GM19025 (cell line): Measurements from ENCODE around the gene CABLES1.
"Not testable (repeated sequence)": the region's sequence is repeated elsewhere in the genome, so short reads cannot be mapped to it uniquely, and the experiment has no call there.

ENCODE experiments used
- ATAC-seq: cut with Tn5 transposase; IDR thresholded peaks from one replicate; pipeline ENCODE4 v1.9.1; 2021; ENCODE audit warnings: mild to moderate bottlenecking, low read depth, moderate library complexity; ENCODE audit not compliant: unreplicated experiment

The CABLES1 gene

GRCh38 chr18:23109163-23109562, 26.1 kb upstream of the CABLES1 start:
- not testable (repeated sequence) for ATAC-seq

DNA sequence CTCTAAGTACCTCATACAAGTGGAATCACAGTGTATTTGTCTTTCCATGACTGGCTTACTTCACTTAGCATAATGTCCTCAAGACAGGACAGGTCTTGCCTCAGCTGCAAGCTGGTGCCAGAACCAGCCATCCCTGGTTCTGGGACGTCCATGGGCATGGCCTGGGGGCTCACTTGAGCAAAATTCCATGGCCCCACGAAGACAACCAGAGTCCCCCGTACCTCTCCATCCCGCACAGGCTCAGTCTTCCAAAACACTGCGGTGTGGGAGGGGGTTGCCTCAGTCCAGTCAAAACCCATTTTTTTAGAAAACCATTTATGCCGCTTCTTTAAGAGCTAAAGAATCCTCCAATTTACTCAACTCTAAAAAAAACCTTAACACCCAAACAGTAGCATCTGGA, 21.7 kb upstream of the CABLES1 start:
- no peak for ATAC-seq

- ATAC-seq, result no peak
These were observed 21.0 kb upstream of the CABLES1 start for GRCh38 chr18:23114171-23114881.

DNA sequence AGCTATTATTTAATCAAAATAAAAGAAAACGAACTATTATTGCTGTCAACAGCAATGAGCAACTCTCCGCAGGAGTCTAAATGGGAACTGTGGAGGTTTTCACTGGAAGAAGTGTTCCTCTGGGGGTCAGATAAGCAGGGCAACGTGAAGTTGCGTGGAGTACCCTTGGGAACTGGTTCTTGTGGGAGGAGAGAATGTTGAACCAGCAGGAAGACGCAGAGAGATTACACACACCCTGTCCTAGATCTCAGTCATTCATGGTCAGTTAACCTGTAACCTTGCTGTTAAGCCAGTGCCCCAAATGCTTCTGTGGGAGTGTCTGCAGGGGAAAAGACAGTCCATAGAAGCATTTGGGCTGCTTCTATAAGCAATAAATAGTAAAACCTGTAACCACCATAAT, 20.4 kb upstream of the CABLES1 start:
- ATAC-seq, result no peak

- no peak for ATAC-seq
These were observed 19.6 kb upstream of the CABLES1 start for GRCh38 chr18:23115683-23116096.

DNA sequence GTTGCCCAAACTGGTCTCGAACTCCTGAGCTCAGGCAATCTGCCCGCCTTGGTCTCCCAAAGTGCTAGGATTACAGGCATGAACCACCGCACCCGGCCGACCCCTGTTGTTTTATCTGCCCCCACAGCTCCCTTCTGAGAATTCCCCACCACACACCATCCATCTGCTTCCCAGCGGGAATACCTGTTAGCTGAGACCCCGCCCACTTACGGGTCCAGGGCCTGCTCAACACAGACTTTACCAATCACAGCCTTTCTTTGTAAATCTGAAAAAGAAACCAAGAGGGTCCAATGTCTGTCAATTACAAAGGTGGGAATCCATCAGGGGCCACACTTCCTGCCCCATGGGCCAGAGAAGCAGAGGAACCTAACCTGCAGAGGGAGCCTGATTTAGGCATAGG, 14.2 kb upstream of the CABLES1 start:
- ATAC-seq, result no peak

DNA sequence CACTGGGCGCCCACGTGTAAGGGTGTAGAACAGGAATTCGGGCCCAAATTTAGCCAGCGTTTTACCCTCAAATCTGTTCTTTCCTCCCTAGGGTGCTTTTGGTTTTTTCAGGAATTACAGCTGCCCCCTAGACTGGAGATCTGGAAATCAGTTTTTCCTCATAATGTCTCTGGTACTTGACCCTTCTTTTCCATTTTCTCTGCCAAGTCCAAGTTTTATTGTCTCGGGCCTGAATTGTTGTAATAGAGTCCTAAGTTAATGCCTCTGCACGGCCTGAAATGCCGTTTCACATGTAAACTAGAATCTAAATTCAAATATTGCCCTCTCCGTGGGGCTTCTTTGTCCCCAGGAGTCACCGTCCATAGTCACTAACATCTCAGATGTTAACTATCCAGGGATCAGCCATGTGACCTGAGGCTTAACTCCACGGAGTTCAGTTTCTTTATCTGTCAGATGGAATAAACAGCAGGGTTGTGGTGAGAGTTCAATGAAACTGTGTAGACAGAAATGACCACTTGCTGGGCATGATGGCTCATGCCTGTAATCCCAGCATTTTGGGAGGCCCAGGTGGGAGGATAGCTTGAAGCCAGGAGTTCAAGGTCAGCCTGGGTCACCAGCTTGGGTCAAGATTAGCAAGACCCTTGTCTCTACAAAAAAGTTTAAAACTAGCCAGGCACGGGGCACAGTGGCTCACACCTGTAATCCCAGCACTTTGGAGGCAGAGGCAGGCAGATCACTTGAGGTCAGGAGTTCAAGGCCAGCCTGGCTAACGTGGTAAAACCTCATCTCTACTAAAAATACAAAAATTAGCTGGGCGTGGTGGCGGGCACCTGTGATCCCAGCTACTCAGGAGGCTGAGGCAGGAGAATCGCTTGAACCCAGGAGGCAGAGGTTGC, 12.7 kb upstream of the CABLES1 start:
- ATAC-seq, result no peak

GRCh38 chr18:23126376-23127056, 8.8 kb upstream of the CABLES1 start:
- ATAC-seq, result no peak

- no peak for ATAC-seq
These were observed 8.2 kb upstream of the CABLES1 start for GRCh38 chr18:23127090-23127489.

- ATAC-seq, result no peak
These were observed 5.8 kb upstream of the CABLES1 start for GRCh38 chr18:23129355-23130002.

- no peak for ATAC-seq
These were observed 3.5 kb upstream of the CABLES1 start for GRCh38 chr18:23131693-23132319.

DNA sequence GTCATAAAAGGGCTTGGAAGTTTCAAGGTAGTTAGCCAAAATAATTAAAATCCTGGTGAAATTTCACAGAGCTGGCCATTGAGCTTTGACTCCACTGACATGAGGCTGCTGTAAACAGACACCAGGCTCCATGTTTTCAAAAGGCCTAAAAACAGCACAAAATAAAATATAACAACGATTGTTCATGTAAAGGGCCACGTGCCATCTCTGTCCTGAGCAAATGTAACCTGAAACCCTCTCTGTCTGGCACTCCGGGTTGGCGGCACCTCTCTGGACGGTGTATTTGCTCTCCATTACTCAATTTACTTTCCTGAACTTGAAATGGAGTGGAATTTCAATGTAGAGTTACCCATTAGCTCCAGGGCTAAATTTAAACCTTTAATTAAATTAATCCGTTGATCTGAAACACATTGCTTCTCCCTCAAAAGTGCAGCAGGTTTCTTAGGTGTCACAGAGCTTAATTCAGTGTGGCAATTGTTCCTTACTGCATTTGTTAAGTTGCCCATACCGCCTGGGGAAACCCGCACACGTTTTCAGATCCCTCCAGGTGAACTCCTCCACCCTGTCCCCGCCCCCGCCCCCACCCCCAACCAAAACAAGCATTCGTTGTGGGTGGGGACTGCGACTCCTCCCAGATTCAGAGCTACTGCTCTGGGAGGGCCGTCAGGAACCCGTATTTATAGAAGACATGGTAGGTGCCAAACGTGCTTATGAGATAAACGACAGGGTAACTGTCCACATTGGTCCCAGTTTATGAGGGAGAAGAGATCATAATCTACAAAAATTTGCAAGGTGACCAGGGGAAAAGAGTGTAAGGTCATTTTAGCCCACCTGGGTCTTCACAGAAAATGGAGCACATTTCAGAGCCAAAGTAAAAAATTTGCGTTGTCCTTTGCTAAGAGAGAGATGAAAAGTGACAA, 1.2 kb upstream of the CABLES1 start:
- no peak for ATAC-seq

DNA sequence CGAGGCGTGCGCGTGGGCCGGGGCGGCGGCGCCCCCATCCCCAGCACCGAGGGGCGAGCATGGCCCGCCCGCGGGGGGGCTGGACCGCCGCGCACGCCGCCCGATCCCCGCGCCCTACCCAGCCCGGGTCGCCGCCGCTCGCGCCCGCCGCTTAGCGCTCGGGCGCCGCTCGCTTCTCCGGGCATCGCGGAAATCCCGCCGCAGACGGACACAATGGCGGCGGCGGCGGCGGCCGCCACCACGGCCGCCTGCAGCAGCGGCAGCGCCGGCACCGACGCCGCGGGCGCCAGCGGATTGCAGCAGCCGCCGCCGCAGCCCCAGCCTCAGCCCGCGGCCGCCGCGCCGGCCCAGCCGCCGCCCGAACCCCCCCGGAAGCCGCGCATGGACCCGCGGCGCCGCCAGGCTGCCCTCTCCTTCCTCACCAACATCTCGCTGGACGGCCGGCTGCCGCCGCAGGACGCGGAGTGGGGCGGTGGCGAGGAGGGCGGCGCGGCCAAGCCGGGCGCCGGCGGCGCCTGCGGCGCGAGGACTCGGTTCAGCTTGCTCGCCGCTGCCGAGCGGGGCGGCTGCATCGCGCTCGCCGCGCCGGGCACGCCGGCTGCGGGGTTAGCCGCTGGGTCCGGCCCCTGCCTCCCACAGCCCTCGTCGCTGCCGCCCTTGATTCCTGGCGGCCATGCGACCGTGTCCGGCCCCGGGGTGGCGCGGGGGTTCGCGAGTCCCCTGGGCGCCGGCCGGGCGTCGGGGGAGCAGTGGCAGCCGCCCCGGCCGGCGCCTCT, 453 bp downstream of the CABLES1 start:
- peak; percentile 34 for ATAC-seq

DNA sequence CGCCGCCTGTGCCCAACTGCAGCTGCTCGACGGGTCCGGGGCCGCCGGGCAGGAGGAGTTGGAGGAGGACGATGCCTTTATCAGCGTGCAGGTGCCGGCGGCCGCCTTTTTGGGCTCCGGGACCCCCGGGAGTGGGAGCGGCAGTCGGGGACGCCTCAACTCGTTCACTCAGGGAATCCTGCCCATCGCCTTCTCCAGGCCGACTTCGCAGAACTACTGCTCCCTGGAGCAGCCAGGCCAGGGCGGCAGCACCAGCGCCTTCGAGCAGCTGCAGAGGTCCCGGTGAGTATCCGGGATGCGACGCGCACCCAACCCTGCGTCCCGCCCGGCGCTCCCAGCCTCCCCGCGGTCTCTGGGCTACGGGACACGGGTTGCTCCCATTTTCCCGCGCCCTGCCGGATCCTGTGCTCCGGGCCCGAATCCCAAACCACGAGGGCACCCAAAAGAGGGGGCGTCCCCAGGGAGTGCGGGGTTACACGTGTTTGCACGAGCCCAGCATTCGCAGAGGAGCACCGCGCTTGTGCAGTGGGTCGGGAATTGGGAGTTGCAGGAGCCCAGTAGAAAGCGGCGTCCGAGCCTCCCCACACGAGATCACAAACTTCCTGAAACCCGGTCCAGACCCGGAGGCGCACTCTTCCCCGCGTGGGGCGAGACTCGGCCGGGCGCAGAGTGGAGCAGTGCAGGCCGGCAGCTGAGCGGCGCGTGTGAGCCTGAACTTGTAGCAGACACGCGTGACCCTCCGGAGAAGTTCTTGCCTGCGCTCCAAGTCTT, 1.2 kb downstream of the CABLES1 start:
- peak; percentile 16 for ATAC-seq

DNA sequence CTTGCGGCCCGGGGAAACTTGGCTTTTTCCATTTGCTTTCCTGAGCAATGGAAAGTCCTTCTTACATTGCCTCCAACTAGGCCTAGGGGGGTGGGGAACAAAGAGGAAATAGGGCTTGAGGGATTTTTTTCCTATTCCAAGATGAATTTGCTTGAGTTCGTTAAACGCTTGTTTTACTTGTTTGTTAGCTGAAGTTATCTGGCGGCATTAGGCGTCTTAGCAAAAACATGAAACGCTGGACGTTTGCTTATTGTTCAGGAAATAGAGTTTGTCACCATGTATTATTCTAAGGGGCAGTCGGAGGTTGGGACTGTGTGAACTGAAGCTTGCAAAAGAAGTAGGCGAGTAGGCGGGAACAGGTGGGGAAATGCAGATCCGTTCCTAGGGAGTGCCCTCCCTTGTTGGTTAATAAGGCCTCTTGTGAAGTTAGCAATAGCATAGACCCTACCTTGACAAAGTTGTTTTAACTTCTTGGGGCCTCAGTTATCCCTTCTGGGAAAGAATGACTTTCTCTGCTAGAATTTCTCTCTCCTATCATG, 1.9 kb downstream of the CABLES1 start:
- no peak for ATAC-seq

GRCh38 chr18:23137788-23138216, 2.5 kb downstream of the CABLES1 start:
- no peak for ATAC-seq

GRCh38 chr18:23138471-23138870, 3.2 kb downstream of the CABLES1 start:
- ATAC-seq, result no peak
